A673 (cell line): ENCODE results near the gene NRXN2. TPM values are rescaled to one million over a fixed set of nuclear protein-coding genes. Genes with fewer than 3 reads are reported as not detected.

Experiments used
- BruUV-seq: library from RNA; stranded (reverse); fragments of 400-500 nt; replicated peaks from 2 replicates; lab custom pipeline; 2021; lab: Mats Ljungman, UMichigan
- CTCF ChIA-PET: fragments of 300-600 bp; sonication (Branson Sonifier 250); formaldehyde crosslinking; loops from one replicate; lab custom pipeline; 2022; ENCODE audit warnings: antibody characterized with exemption; lab: Charles Lee
- POLR2A ChIA-PET: fragments of 300-600 bp; sonication (Branson Sonifier 250); formaldehyde crosslinking; loops from one replicate; lab custom pipeline; 2022; ENCODE audit warnings: antibody characterized with exemption; ENCODE audit not compliant: low non-redundant PET; lab: Charles Lee
- DNase-seq: peaks from one replicate; pipeline ENCODE4 v3.0.0-alpha.2; 2015; ENCODE audit warnings: low spot score
- H3K27ac ChIP-seq: fragments of 200-600 bp; sonication (generic); 2 replicates; pipeline ENCODE4 v1.5.1; 2016; ENCODE audit warnings: mixed run types, low read depth, mild to moderate bottlenecking, mixed read lengths, antibody characterized with exemption, low read length; ENCODE audit not compliant: poor library complexity, severe bottlenecking
- H3K27me3 ChIP-seq: fragments of 200-600 bp; sonication (generic); replicated peaks from 2 replicates; pipeline ENCODE4 v1.6.1; 2017; ENCODE audit warnings: mixed run types, low read depth, mild to moderate bottlenecking, mixed read lengths, antibody characterized with exemption, low read length; ENCODE audit not compliant: insufficient read depth, poor library complexity
- H3K36me3 ChIP-seq: fragments of 200-600 bp; sonication (generic); 2 replicates; pipeline ENCODE4 v1.6.1; 2016; ENCODE audit warnings: mixed run types, mild to moderate bottlenecking, mixed read lengths, antibody characterized with exemption, low read length; ENCODE audit not compliant: insufficient read depth, poor library complexity, severe bottlenecking
- H3K4me1 ChIP-seq: fragments of 200-600 bp; sonication (generic); 2 replicates; pipeline ENCODE4 v1.6.1; 2017; ENCODE audit warnings: mixed run types, mild to moderate bottlenecking, mixed read lengths, antibody characterized with exemption, low read length; ENCODE audit not compliant: insufficient read depth, poor library complexity, severe bottlenecking
- H3K4me3 ChIP-seq: fragments of 200-600 bp; sonication (generic); 2 replicates; pipeline ENCODE4 v1.5.1; 2016; ENCODE audit warnings: low read depth, mixed run types, mild to moderate bottlenecking, mixed read lengths, low read length; ENCODE audit not compliant: poor library complexity, severe bottlenecking
- H3K9me3 ChIP-seq: fragments of 200-600 bp; sonication (generic); 2 replicates; pipeline ENCODE4 v1.6.1; 2016; ENCODE audit warnings: mixed run types, low read depth, mild to moderate bottlenecking, mixed read lengths, antibody characterized with exemption, low read length; ENCODE audit not compliant: poor library complexity, severe bottlenecking
- CTCF ChIP-seq: fragments of 300-800, 200-600 bp; sonication (generic); conservative IDR thresholded peaks from 2 replicates; pipeline ENCODE4 v1.5.1; 2017; ENCODE audit warnings: low read depth, mild to moderate bottlenecking, antibody characterized with exemption, low read length, moderate library complexity, mixed read lengths
- EZH2 ChIP-seq: fragments of 200-600 bp; sonication (generic); IDR thresholded peaks from 2 replicates; pipeline ENCODE4 v1.6.1; 2017; ENCODE audit warnings: borderline replicate concordance, low read depth, mild to moderate bottlenecking, mixed read lengths, antibody characterized with exemption, low read length; ENCODE audit not compliant: poor library complexity, severe bottlenecking
- intact Hi-C: fragments of 100-400 bp; cut with micrococcal nuclease; formaldehyde crosslinking; loops from one replicate; pipeline ENCODE4 v1.10.0; 2022; ENCODE audit not compliant: unreplicated experiment
- total RNA-seq: library from RNA; stranded (reverse); gene quantifications from 2 replicates; pipeline ENCODE4 v1.2.3, GENCODE V29; 2021

The NRXN2 gene
- total RNA-seq, 1 experiment from 2014 or later, result 5.0 TPM

GRCh38 chr11:64724863-64725532, 2.0 kb upstream of the NRXN2 start:
- H3K4me1 ChIP-seq, result peaks cover 9% of the 10 kb centered on the region
- DNase-seq, result no peak
- no peaks in the 10 kb centered on the region for H3K9me3 ChIP-seq
- CTCF ChIA-PET, result interaction anchor here (0.6 kb wide), 1 partner anchor 27 kb away, joined by 6 read pairs; no protein-coding TSS in a partner anchor
- H3K36me3 ChIP-seq, result no peaks in the 10 kb centered on the region
- H3K27ac ChIP-seq, result no peak overlapping the region
- intact Hi-C loops, result no loop called here
- no TSS peak for BruUV-seq
- POLR2A ChIA-PET, result no interaction called here
- H3K4me3 ChIP-seq, result no peak overlapping the region
- H3K27me3 ChIP-seq, result peaks cover 26% of the 10 kb centered on the region
- TF ChIP-seq CTCF (no peak), EZH2 (no peak)

DNA sequence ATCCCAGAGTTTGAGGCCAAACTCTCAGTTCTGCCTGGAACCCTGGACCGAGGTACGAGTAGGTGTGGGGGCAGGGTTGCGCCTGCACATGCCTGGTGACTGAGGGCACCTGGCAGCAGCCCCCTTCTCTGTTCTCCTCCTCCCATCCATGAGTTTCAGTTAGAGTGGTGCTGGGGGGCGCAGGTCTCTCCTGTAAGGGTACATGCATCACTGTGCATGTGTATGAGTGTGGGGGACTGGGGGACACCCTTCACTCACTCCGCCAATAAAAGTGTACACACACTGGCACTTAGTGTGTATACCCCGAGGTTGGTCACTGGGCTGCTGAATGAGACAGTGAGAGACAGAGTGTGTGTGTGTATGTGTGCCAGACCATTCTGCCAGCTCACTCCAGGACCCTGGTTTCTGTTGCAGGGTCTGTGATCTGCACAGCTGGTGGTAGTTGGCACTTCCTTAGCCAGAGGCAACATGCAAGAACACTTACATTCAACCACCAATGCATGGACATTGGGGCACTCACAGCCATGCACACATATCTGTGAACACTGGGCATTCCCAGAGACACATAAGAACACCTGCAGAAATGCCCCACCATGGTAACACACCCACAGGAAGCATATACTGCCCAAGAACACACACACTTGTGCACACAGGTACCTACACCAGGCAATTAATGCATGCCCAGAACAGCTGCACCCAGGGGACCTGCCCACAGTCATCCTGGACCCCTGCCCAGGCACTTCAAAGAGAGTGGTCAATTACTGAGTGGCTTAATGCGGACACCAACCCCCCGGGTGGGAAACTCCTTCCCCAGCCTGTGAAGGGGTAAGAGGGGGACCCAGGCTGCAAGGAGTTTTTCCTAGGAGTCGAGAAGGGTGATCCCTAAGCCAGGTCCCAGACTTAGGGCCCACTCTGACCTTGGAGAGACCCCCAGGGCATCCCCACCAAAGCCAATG, 1.2 kb upstream of the NRXN2 start:
- intact Hi-C loops, result no loop called here
- POLR2A ChIA-PET, result no interaction called here
- no TSS peak for BruUV-seq

More for the DNA sequence above, 1.2 kb upstream of the NRXN2 start:
- Histone ChIP-seq H3K27ac (no peak overlapping the region), H3K9me3 (no peaks in the 10 kb centered on the region), H3K4me3 (no peak overlapping the region), H3K4me1 (peaks cover 8% of the 10 kb centered on the region), H3K36me3 (no peaks in the 10 kb centered on the region), H3K27me3 (peaks cover 34% of the 10 kb centered on the region)
- DNase-seq, result no peak
- no peak for TF ChIP-seq CTCF
- CTCF ChIA-PET, result no interaction called here
